ENCODE measurements around the gene PRSS53.

DNA sequence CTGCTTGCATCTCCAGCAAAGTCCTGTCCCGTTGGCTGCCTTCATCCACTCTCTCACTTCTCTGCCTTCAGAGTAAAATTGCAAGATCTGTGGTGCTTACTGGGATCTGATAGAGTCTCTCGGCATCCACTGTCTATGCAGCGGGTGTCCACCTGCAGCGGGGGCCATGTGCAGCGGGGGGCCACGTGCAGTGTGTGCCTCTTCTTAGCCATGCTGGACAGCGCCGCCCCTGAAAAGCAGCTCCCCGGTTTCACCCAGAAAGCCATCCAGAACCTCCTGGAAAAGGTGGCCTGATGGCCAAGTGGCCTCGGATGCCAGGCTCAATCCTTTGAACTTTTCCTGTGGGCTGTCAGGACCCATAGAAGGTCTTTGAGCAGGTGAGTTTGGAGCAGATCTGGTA, 45.9 kb downstream of the PRSS53 start:
- TF ChIP-seq, protein P1, sequence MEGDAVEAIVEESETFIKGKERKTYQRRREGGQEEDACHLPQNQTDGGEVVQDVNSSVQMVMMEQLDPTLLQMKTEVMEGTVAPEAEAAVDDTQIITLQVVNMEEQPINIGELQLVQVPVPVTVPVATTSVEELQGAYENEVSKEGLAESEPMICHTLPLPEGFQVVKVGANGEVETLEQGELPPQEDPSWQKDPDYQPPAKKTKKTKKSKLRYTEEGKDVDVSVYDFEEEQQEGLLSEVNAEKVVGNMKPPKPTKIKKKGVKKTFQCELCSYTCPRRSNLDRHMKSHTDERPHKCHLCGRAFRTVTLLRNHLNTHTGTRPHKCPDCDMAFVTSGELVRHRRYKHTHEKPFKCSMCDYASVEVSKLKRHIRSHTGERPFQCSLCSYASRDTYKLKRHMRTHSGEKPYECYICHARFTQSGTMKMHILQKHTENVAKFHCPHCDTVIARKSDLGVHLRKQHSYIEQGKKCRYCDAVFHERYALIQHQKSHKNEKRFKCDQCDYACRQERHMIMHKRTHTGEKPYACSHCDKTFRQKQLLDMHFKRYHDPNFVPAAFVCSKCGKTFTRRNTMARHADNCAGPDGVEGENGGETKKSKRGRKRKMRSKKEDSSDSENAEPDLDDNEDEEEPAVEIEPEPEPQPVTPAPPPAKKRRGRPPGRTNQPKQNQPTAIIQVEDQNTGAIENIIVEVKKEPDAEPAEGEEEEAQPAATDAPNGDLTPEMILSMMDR (IDR thresholded peaks at IDR 0.05; ENCODE audit: borderline replicate concordance, extremely low read depth, low read length, poor library complexity, severe bottlenecking) = no peak
- TF ChIP-seq EZH2 (IDR thresholded peaks at IDR 0.05; ENCODE audit: borderline replicate concordance, low read depth, low read length, severe bottlenecking) = no peak
